Brain microvascular endothelial cell (primary cell): Measurements from ENCODE around the gene DAW1.

Experiments
- DNase-seq: peaks from one replicate; pipeline ENCODE4 v3.0.0-alpha.2; 2020
- H3K27ac ChIP-seq: fragments of 250-450 bp; sonication (Bioruptor Pico); 2 replicates; pipeline ENCODE4 v1.5.1; 2020; ENCODE audit warnings: mild to moderate bottlenecking, moderate library complexity
- H3K27me3 ChIP-seq: fragments of 250-450 bp; sonication (Bioruptor Pico); replicated peaks from 2 replicates; pipeline ENCODE4 v1.5.1; 2020; ENCODE audit warnings: mild to moderate bottlenecking
- H3K36me3 ChIP-seq: fragments of 250-450 bp; sonication (Bioruptor Pico); replicated peaks from 2 replicates; pipeline ENCODE4 v1.5.1; 2020; ENCODE audit warnings: mild to moderate bottlenecking
- H3K4me3 ChIP-seq: 2 replicates; pipeline ENCODE4 v1.5.1; 2011; ENCODE audit warnings: low read depth, mild to moderate bottlenecking, control low read depth, low read length, moderate library complexity
- CTCF ChIP-seq: IDR thresholded peaks from 2 replicates; pipeline ENCODE4 v1.5.1; 2011; ENCODE audit warnings: low read depth, mild to moderate bottlenecking, moderate library complexity, low read length, control low read depth, inconsistent platforms; ENCODE audit errors: missing control alignments
- in situ Hi-C: cut with HindIII; loops from 2 replicates; pipeline ENCODE4 v1.10.0; 2017; ENCODE audit warnings: low sequenced_read_pairs, low pct_ligation_motif_present

The DAW1 gene

GRCh38 chr2:227862741-227863588 is 8.5 kb upstream of the DAW1 start:
- H3K27ac ChIP-seq: peak overlapping the region; percentile 96
- DNase-seq: peak; percentile 84
- in situ Hi-C loops: no loop called here

GRCh38 chr2:227864161-227864756 is 7.2 kb upstream of the DAW1 start:
- Histone ChIP-seq H3K27ac (peak overlapping the region; percentile 96), H3K36me3 (no peaks in the 10 kb centered on the region), H3K4me3 (no peak overlapping the region), H3K27me3 (no peaks in the 10 kb centered on the region)
- no peak for TF ChIP-seq CTCF
- in situ Hi-C loops: no loop called here
- peak; percentile 64 for DNase-seq

More at GRCh38 chr2:227862741-227863588, 8.5 kb upstream of the DAW1 start:
- no peaks in the 10 kb centered on the region for H3K27me3 ChIP-seq
- H3K36me3 ChIP-seq: no peaks in the 10 kb centered on the region
- H3K4me3 ChIP-seq: no peak overlapping the region
- TF ChIP-seq CTCF: peak; percentile 26

GRCh38 chr2:227865291-227865690 is 6.1 kb upstream of the DAW1 start:
- Histone ChIP-seq H3K4me3 (no peak overlapping the region), H3K27me3 (no peaks in the 10 kb centered on the region), H3K36me3 (no peaks in the 10 kb centered on the region), H3K27ac (no peak overlapping the region)
- no peak for TF ChIP-seq CTCF
- in situ Hi-C loops: no loop called here
- no peak for DNase-seq

- Histone ChIP-seq H3K36me3 (no peaks in the 10 kb centered on the region), H3K27me3 (no peaks in the 10 kb centered on the region), H3K27ac (no peak overlapping the region), H3K4me3 (no peak overlapping the region)
- in situ Hi-C loops: no loop called here
- DNase-seq: no peak
- TF ChIP-seq CTCF: no peak
Observed at GRCh38 chr2:227867386-227867785, 4.0 kb upstream of the DAW1 start.

- peak overlapping the region; percentile 58 for H3K4me3 ChIP-seq
- in situ Hi-C loops: no loop called here
- H3K27ac ChIP-seq: peak overlapping the region; percentile 99
- no peaks in the 10 kb centered on the region for H3K36me3 ChIP-seq
- DNase-seq: peak; percentile 91
- TF ChIP-seq CTCF: no peak
- no peaks in the 10 kb centered on the region for H3K27me3 ChIP-seq
Observed at GRCh38 chr2:227870710-227871374, 589 bp upstream of the DAW1 start.
